H1 (cell line): Measurements from ENCODE around the gene MAPK8IP2. TPM values are rescaled to one million over a fixed set of nuclear protein-coding genes. Genes with fewer than 3 reads are reported as not detected.

ENCODE experiments used
- EGR1 ChIP-seq: IDR thresholded peaks from 2 replicates; pipeline ENCODE4 v1.6.1; 2011; ENCODE audit warnings: low read depth, low read length, borderline replicate concordance
- EZH2 ChIP-seq: fragments of 200-600 bp; sonication (generic); IDR thresholded peaks from 2 replicates; pipeline ENCODE4 v1.7.1; 2012; ENCODE audit warnings: low read depth, mild to moderate bottlenecking, moderate library complexity, low read length, inconsistent platforms; ENCODE audit not compliant: severe bottlenecking
- TCF12 ChIP-seq: IDR thresholded peaks from 2 replicates; pipeline ENCODE4 v1.6.1; 2011; ENCODE audit warnings: low read depth, mild to moderate bottlenecking, low read length
- polyA plus RNA-seq, 7 experiments: library from polyadenylated mRNA; depleted of rRNA in 3 of 7; stranded (reverse) in 5 of 7; unstranded in 2 of 7; fragments of >200 nt in 5 of 7; fragments of 200-250 nt in 2 of 7; gene quantifications; 1 replicate in 5 of 7; 2 replicates in 1 of 7; 4 replicates in 1 of 7; pipeline versions ENCODE4 v1.2.1 to v1.2.3, GENCODE V29; 2011 to 2013; ENCODE audit warnings: missing spikeins in 2 of 7, mixed read lengths in 2 of 7
- total RNA-seq: library from RNA; stranded (reverse); fragmentation: NEBNext Ultra II Directional; extraction: Animal tissue kit (Norgen Biotek cat#: 25700); gene quantifications from 2 replicates; pipeline ENCODE4 v1.2.1, GENCODE V29; 2021

Gene MAPK8IP2
- total and polyA plus RNA-seq, 2 of the 8 experiments (the other 6 are each of a cell fraction or from before 2014, with no cell fraction given): 1.5 to 5.5 TPM

DNA sequence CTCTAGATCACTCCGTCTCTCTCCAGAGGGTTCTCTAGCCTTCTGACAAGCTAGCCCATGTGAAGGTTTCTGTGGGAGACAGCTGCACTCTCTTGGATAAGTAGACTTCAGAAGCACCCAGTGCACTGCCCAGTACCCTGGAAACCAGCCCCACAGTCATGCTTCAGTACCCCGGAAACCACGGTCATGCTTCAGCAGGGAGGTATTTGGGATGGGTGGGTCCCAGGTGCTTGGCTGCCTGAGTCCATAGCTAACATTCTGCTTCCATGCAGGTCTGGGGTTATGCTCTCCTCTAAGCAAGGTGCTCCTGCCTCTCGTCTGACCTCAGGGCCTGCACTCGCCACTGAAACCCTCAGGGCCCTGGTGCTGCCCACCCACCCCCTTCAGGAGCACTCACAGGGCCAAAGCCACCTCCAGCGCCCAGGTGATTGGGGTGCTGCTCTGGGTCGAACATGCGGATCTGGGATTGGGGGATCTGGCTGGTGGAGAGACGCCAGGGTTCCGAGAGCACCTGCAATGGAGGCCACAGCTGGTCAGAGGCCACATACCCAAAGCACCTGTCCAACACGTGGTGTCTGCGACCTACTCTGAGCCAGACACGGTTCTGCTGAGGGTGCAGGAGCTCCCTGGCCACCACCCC, 30.6 kb upstream of the MAPK8IP2 start (continued):
- TF ChIP-seq EZH2: no peak
- no peak for TF ChIP-seq TCF12
- TF ChIP-seq EGR1: no peak
